ENCODE results near the gene DBN1. TPM values are rescaled to one million over a fixed set of nuclear protein-coding genes. Genes with fewer than 3 reads are reported as not detected.

The DBN1 gene
- total RNA-seq, 1 experiment from 2014 or later: 286 TPM

DNA sequence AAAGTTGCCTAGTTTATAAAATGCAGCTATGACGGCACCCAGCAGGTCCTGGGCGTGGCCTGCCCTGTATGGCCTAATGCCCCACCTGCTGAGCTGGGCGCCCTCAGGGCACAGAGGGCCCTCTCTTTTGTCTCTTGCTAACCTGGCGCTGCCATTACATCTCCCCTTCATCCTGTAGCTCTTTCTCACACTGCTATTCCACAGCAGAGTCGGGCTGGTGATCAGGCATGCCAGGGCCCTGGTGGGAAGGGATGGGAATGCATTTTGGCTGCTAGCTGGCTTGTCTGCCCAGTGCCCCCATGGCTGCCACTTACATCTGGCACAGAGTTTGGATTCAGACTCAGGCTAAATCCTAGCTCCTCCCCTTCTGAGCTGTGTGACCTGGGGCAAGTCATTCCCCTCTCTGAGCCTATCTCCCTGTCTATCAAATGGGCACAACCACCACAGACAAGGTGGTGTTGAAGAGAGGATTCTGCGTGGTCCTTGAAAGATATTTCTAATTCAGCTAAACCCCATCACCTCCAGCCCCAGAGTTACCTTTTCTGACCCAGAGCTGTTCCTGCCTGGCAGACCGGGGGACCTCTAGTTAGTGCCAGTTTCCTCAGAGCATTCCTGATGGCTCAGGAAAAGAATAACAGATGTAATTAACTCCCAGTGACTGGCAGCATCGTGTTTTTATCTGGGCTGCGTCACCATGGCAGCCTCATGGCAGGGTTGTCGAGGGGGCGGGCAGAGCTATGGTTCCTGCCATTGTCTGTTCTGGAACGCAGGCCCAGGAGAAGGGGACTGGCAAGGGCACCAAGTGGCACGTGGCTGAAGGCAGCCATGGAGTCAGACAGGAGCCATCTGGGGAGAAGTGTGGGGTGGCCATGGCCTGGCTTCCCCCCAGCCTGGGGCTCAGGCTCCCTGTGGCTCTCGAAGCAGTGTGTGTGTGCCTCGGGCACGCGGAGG, 20.5 kb downstream of the DBN1 start:
- no peaks in the 10 kb centered on the region for H3K9me3 ChIP-seq (ENCODE audit: low read depth, low read length, poor library complexity, severe bottlenecking)
- H3K27me3 ChIP-seq (replicated peaks; ENCODE audit: insufficient read depth, low read depth, low read length, poor library complexity): no peaks in the 10 kb centered on the region
- BruUV-seq (replicated peaks): no TSS peak
- intact Hi-C loops (cut with micrococcal nuclease; ENCODE audit: unreplicated experiment): no loop called here
- ChIA-PET POLR2A (ENCODE audit: low non-redundant PET) (no interaction called here), CTCF (interaction anchor here (1.1 kb wide), 1 partner anchor 49 kb away, joined by 4 read pairs; no protein-coding TSS in a partner anchor)
- TF ChIP-seq, protein P1, sequence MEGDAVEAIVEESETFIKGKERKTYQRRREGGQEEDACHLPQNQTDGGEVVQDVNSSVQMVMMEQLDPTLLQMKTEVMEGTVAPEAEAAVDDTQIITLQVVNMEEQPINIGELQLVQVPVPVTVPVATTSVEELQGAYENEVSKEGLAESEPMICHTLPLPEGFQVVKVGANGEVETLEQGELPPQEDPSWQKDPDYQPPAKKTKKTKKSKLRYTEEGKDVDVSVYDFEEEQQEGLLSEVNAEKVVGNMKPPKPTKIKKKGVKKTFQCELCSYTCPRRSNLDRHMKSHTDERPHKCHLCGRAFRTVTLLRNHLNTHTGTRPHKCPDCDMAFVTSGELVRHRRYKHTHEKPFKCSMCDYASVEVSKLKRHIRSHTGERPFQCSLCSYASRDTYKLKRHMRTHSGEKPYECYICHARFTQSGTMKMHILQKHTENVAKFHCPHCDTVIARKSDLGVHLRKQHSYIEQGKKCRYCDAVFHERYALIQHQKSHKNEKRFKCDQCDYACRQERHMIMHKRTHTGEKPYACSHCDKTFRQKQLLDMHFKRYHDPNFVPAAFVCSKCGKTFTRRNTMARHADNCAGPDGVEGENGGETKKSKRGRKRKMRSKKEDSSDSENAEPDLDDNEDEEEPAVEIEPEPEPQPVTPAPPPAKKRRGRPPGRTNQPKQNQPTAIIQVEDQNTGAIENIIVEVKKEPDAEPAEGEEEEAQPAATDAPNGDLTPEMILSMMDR (conservative IDR thresholded peaks at IDR 0.05; ENCODE audit: low read depth, low read length): no peak
- TF ChIP-seq EZH2 (IDR thresholded peaks at IDR 0.05; ENCODE audit: borderline replicate concordance, low read depth, low read length, poor library complexity, severe bottlenecking): no peak
- no peak for DNase-seq (ENCODE audit: low spot score)
- peaks cover 13% of the 10 kb centered on the region for H3K36me3 ChIP-seq (ENCODE audit: insufficient read depth, low read length, poor library complexity, severe bottlenecking)
- H3K4me1 ChIP-seq (ENCODE audit: insufficient read depth, low read length, poor library complexity, severe bottlenecking): peaks cover 13% of the 10 kb centered on the region
- no peak overlapping the region for H3K4me3 ChIP-seq (ENCODE audit: low read depth, low read length, poor library complexity, severe bottlenecking)
- no peak overlapping the region for H3K27ac ChIP-seq (ENCODE audit: low read depth, low read length, poor library complexity, severe bottlenecking)

DNA sequence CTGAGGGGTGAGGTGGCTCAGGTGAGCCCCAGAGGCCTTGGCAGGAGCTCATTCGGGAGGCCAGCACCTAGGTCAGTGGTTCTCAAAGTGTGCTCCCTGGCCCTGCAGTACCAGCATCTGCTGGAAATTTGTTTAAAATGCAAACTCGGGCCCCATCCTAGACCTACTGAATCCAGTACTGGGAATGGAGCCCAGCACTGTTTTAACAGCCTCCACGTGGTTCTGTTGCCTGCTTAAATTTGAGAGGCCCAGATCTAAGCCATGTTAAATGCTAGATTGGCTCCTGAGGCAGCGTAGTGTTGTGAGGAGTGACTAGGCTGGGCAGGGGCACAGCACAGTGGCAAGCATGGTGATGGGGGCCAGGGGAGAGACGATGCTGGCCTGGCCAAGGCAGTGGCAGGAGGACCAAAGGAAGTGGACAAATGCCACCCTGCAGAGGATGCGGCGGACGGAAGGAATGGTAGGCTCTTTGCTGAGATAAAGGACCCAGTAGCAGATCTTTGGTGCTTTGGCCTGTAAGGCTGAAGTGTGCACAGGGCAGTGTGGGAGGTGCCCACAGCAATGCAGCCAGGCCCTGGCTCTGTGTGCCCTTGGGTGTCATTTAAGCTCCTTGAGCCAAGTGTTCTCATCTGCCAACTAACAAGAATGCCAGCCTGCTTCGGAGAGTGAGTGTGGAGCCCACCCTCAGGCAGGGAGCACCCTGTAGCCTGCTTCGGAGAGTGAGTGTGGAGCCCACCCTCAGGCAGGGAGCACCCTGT, 22.6 kb downstream of the DBN1 start:
- DNase-seq (ENCODE audit: low spot score): no peak
- ChIA-PET POLR2A (ENCODE audit: low non-redundant PET) (no interaction called here), CTCF (no interaction called here)
- H3K27me3 ChIP-seq (replicated peaks; ENCODE audit: insufficient read depth, low read depth, low read length, poor library complexity): no peaks in the 10 kb centered on the region
- BruUV-seq (replicated peaks): no TSS peak
- H3K9me3 ChIP-seq (ENCODE audit: low read depth, low read length, poor library complexity, severe bottlenecking): no peaks in the 10 kb centered on the region
- TF ChIP-seq, protein P1 (conservative IDR thresholded peaks at IDR 0.05; ENCODE audit: low read depth, low read length): no peak
- no peak for TF ChIP-seq EZH2 (IDR thresholded peaks at IDR 0.05; ENCODE audit: borderline replicate concordance, low read depth, low read length, poor library complexity, severe bottlenecking)
- intact Hi-C loops (cut with micrococcal nuclease; ENCODE audit: unreplicated experiment): no loop called here
- peaks cover 13% of the 10 kb centered on the region for H3K4me1 ChIP-seq (ENCODE audit: insufficient read depth, low read length, poor library complexity, severe bottlenecking)
- H3K4me3 ChIP-seq (ENCODE audit: low read depth, low read length, poor library complexity, severe bottlenecking): no peak overlapping the region
- no peaks in the 10 kb centered on the region for H3K36me3 ChIP-seq (ENCODE audit: insufficient read depth, low read length, poor library complexity, severe bottlenecking)
- no peak overlapping the region for H3K27ac ChIP-seq (ENCODE audit: low read depth, low read length, poor library complexity, severe bottlenecking)

DNA sequence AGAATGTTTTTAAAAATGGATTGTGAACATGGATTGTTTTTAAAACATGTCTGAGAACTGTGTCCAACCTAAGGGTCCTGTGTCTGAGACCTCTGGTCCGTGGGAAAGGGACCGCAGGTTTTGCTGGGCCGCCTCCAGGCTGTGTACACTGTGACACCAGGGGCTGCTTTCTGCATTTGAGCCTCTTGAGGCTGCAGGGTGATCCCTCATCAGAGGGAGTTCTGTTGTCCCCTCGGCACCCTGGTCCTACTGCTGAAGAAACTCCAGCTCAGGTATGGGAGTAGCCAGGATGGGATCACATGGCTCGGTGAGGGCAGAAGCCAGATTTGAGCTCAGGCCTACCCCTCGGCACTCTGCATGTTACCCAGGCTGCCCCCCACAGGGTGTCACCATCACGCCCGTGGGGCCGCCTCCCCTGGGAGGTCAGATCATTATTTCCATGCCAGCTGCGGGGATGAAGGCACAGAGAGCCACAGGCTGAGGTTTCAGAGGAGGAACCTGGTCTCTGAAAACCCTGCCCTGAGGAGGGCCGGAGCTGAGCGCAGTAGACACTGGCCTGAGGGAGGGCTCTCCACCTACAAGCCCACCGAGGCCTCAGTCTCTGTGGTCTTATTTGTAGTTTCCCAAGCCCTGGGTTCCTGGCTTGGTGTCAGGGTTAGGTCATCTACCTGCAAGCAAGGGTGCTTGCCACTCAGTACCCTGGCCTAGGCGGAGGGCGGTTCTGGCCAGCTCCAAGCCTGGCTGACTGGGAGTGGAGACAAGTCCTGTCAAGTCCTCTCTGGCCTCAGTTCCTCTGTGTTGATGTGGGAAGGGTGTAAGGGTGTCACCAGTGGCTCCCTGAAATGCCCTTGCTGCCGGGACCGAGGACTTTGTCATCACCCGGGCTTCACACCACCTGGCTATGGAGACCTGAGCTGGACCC, 24.0 kb downstream of the DBN1 start:
- BruUV-seq (replicated peaks): no TSS peak
- intact Hi-C loops (cut with micrococcal nuclease; ENCODE audit: unreplicated experiment): loop anchor here (2.0 kb wide), 1 partner anchor 335 kb away; no protein-coding TSS in a partner anchor
- Histone ChIP-seq H3K9me3 (ENCODE audit: low read depth, low read length, poor library complexity, severe bottlenecking) (no peaks in the 10 kb centered on the region), H3K4me3 (ENCODE audit: low read depth, low read length, poor library complexity, severe bottlenecking) (no peak overlapping the region), H3K36me3 (ENCODE audit: insufficient read depth, low read length, poor library complexity, severe bottlenecking) (no peaks in the 10 kb centered on the region), H3K27me3 (replicated peaks; ENCODE audit: insufficient read depth, low read depth, low read length, poor library complexity) (no peaks in the 10 kb centered on the region), H3K4me1 (ENCODE audit: insufficient read depth, low read length, poor library complexity, severe bottlenecking) (peaks cover 10% of the 10 kb centered on the region), H3K27ac (ENCODE audit: low read depth, low read length, poor library complexity, severe bottlenecking) (no peak overlapping the region)
- DNase-seq (ENCODE audit: low spot score): no peak
- TF ChIP-seq EZH2 (IDR thresholded peaks at IDR 0.05; ENCODE audit: borderline replicate concordance, low read depth, low read length, poor library complexity, severe bottlenecking): no peak
- TF ChIP-seq, protein P1 (conservative IDR thresholded peaks at IDR 0.05; ENCODE audit: low read depth, low read length): no peak
- ChIA-PET CTCF (no interaction called here), POLR2A (ENCODE audit: low non-redundant PET) (no interaction called here)

Data from A673 (cell line).